ENCODE measurements around the gene DKK2. TPM values are rescaled to one million over a fixed set of nuclear protein-coding genes. Genes with fewer than 3 reads are reported as not detected.
"Not testable (repeated sequence)": the region's sequence is repeated elsewhere in the genome, so short reads cannot be mapped to it uniquely, and the experiment has no call there.

Gene DKK2
- total RNA-seq, 1 experiment from 2014 or later = not detected

DNA sequence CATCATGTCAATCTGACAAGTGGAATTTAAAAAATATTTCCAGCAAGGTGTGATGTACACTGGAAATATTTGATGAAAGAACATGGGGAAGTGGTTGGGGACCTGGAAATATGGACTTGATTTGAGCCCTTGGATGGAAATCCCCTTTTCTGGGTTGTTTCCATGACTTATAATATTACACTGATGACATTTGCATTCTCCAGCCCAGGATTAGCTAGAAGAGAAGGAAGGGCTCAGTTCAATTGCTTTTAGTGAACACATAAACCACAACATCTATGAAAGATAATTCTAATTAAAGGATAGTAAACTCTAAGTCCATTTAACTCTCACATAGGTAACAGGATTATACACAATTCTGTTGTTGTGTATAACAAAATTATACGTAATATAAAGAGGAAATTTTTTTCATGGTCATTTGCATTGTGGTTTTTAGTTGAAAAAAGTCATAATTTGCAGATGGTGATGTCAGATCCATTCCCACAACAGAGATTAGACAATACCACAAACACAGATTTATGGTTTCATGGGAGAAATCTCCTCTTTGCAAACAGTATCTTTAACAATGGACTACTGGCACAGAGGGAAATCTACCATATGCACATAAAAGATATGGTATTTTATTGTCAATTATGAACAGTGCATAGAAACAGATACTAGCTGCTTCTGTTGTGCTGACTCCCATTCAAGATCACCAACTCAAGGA lies 126.5 kb downstream of the DKK2 start:
- no peak for ATAC-seq
- TF ChIP-seq ETV6 (CRISPR knock-in tag; IDR thresholded peaks at IDR 0.05) (no peak), SMAD4 (CRISPR knock-in tag; IDR thresholded peaks at IDR 0.05) (no peak), HMGA2 (CRISPR knock-in tag; IDR thresholded peaks at IDR 0.05) (no peak), RORB (CRISPR knock-in tag; IDR thresholded peaks at IDR 0.05) (no peak), ZBTB21 (CRISPR knock-in tag; IDR thresholded peaks at IDR 0.05; ENCODE audit: borderline replicate concordance) (no peak), ZNF317 (CRISPR knock-in tag; IDR thresholded peaks at IDR 0.05; ENCODE audit: borderline replicate concordance, low read depth) (no peak), ZNF671 (CRISPR knock-in tag; IDR thresholded peaks at IDR 0.05) (no peak), CREB1 (CRISPR knock-in tag; IDR thresholded peaks at IDR 0.05) (no peak), TCF7 (CRISPR knock-in tag; IDR thresholded peaks at IDR 0.05; ENCODE audit: low read depth) (no peak), NFATC4 (CRISPR knock-in tag; IDR thresholded peaks at IDR 0.05) (no peak)
- TF ChIP-seq, protein P1, sequence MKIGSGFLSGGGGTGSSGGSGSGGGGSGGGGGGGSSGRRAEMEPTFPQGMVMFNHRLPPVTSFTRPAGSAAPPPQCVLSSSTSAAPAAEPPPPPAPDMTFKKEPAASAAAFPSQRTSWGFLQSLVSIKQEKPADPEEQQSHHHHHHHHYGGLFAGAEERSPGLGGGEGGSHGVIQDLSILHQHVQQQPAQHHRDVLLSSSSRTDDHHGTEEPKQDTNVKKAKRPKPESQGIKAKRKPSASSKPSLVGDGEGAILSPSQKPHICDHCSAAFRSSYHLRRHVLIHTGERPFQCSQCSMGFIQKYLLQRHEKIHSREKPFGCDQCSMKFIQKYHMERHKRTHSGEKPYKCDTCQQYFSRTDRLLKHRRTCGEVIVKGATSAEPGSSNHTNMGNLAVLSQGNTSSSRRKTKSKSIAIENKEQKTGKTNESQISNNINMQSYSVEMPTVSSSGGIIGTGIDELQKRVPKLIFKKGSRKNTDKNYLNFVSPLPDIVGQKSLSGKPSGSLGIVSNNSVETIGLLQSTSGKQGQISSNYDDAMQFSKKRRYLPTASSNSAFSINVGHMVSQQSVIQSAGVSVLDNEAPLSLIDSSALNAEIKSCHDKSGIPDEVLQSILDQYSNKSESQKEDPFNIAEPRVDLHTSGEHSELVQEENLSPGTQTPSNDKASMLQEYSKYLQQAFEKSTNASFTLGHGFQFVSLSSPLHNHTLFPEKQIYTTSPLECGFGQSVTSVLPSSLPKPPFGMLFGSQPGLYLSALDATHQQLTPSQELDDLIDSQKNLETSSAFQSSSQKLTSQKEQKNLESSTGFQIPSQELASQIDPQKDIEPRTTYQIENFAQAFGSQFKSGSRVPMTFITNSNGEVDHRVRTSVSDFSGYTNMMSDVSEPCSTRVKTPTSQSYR (CRISPR knock-in tag; IDR thresholded peaks at IDR 0.05) = no peak
- TF ChIP-seq, protein P2, sequence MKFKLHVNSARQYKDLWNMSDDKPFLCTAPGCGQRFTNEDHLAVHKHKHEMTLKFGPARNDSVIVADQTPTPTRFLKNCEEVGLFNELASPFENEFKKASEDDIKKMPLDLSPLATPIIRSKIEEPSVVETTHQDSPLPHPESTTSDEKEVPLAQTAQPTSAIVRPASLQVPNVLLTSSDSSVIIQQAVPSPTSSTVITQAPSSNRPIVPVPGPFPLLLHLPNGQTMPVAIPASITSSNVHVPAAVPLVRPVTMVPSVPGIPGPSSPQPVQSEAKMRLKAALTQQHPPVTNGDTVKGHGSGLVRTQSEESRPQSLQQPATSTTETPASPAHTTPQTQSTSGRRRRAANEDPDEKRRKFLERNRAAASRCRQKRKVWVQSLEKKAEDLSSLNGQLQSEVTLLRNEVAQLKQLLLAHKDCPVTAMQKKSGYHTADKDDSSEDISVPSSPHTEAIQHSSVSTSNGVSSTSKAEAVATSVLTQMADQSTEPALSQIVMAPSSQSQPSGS (CRISPR knock-in tag; IDR thresholded peaks at IDR 0.05; ENCODE audit: borderline replicate concordance, low read depth) = no peak
- TF ChIP-seq, protein P3, sequence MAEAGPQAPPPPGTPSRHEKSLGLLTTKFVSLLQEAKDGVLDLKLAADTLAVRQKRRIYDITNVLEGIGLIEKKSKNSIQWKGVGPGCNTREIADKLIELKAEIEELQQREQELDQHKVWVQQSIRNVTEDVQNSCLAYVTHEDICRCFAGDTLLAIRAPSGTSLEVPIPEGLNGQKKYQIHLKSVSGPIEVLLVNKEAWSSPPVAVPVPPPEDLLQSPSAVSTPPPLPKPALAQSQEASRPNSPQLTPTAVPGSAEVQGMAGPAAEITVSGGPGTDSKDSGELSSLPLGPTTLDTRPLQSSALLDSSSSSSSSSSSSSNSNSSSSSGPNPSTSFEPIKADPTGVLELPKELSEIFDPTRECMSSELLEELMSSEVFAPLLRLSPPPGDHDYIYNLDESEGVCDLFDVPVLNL (CRISPR knock-in tag; IDR thresholded peaks at IDR 0.05; ENCODE audit: borderline replicate concordance, low read depth) = no peak
- TF ChIP-seq, protein P4, sequence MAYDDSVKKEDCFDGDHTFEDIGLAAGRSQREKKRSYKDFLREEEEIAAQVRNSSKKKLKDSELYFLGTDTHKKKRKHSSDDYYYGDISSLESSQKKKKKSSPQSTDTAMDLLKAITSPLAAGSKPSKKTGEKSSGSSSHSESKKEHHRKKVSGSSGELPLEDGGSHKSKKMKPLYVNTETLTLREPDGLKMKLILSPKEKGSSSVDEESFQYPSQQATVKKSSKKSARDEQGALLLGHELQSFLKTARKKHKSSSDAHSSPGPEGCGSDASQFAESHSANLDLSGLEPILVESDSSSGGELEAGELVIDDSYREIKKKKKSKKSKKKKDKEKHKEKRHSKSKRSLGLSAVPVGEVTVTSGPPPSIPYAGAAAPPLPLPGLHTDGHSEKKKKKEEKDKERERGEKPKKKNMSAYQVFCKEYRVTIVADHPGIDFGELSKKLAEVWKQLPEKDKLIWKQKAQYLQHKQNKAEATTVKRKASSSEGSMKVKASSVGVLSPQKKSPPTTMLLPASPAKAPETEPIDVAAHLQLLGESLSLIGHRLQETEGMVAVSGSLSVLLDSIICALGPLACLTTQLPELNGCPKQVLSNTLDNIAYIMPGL (CRISPR knock-in tag; IDR thresholded peaks at IDR 0.05) = no peak
- TF ChIP-seq, protein P5, sequence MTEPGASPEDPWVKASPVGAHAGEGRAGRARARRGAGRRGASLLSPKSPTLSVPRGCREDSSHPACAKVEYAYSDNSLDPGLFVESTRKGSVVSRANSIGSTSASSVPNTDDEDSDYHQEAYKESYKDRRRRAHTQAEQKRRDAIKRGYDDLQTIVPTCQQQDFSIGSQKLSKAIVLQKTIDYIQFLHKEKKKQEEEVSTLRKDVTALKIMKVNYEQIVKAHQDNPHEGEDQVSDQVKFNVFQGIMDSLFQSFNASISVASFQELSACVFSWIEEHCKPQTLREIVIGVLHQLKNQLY (CRISPR knock-in tag; IDR thresholded peaks at IDR 0.05) = no peak
- DNase-seq (ENCODE audit: low spot score) = no peak
- ChIA-PET POLR2A (no interaction called here), CTCF (interaction anchor here (1.5 kb wide), 1 partner anchor 11 kb away, joined by 5 read pairs; no protein-coding TSS in a partner anchor)
- H3K9me3 Mint-ChIP-seq = no peaks in the 10 kb centered on the region
- no peak overlapping the region for H3K4me3 Mint-ChIP-seq
- no peaks in the 10 kb centered on the region for H3K27me3 Mint-ChIP-seq (ENCODE audit: low read depth)
- H3K36me3 Mint-ChIP-seq = no peaks in the 10 kb centered on the region
- no peaks in the 10 kb centered on the region for H3K4me1 Mint-ChIP-seq
- H3K27ac Mint-ChIP-seq = no peak overlapping the region

DNA sequence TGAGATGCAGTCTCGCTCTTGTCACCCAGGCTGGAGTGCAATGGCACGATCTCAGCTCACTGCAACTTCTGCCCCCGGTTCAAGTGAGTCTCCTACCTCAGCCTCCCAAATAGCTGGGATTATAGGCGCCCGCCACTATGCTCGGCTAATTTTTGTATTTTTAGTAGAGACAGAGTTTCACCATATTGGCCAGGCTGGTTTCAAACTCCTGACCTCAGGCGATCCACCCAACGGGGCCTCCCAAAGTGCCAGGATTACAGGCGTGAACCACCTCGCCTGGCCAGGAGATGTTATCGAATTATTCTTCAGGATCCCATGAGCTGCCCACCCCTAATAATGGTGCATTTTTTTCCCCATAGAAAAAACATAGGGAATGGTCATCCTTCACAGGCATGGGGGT lies 128.1 kb downstream of the DKK2 start:
- not testable (repeated sequence) for DNase-seq (ENCODE audit: low spot score); H3K4me1 Mint-ChIP-seq; ATAC-seq

More for the DNA sequence above, 128.1 kb downstream of the DKK2 start:
- H3K9me3 Mint-ChIP-seq; H3K27me3 Mint-ChIP-seq (ENCODE audit: low read depth); H3K4me3 Mint-ChIP-seq; POLR2A ChIA-PET; H3K27ac Mint-ChIP-seq; H3K36me3 Mint-ChIP-seq: not testable (repeated sequence)
- CTCF ChIA-PET = interaction anchor here (0.8 to 1.5 kb wide), 2 partner anchors 10 to 33 kb away, joined by 3 to 5 read pairs; no protein-coding TSS in a partner anchor

All from WTC11 (cell line).